ENCODE data around the gene CARNS1.

Gene CARNS1

GRCh38 chr11:67432655-67433349, 17.3 kb downstream of the CARNS1 start:
- DNase-seq (ENCODE audit: low read depth, low spot score) = no peak
- no peak overlapping the region for H3K4me3 ChIP-seq
- H3K9ac ChIP-seq (ENCODE audit: insufficient read length) = no peak overlapping the region
- H3K36me3 ChIP-seq (ENCODE audit: insufficient read depth, low read length) = peaks cover 18% of the 10 kb centered on the region; the same call in 1 of the 2 replicates
- H3K9me3 ChIP-seq (ENCODE audit: low read depth, low read length) = no peaks in the 10 kb centered on the region
- no peak for TF ChIP-seq POLR2AphosphoS5 (IDR thresholded peaks at IDR 0.05; ENCODE audit: borderline replicate concordance, low read depth, low read length)
- no peak for TF ChIP-seq FOXP2 (optimal IDR thresholded peaks at IDR 0.05; ENCODE audit: control extremely low read depth, extremely low read length, insufficient read depth)
- H3K27ac ChIP-seq = no peak overlapping the region

GRCh38 chr11:67433536-67434394, 18.3 kb downstream of the CARNS1 start:
- H3K4me3 ChIP-seq = no peak overlapping the region
- DNase-seq (ENCODE audit: low read depth, low spot score) = no peak
- peaks cover 18% of the 10 kb centered on the region; the same call in 1 of the 2 replicates for H3K36me3 ChIP-seq (ENCODE audit: insufficient read depth, low read length)
- H3K27ac ChIP-seq = no peak overlapping the region
- TF ChIP-seq FOXP2 (optimal IDR thresholded peaks at IDR 0.05; ENCODE audit: control extremely low read depth, extremely low read length, insufficient read depth) (no peak), EZH2 (IDR thresholded peaks at IDR 0.05) (no peak), POLR2AphosphoS5 (IDR thresholded peaks at IDR 0.05; ENCODE audit: borderline replicate concordance, low read depth, low read length) (no peak)
- H3K9ac ChIP-seq (ENCODE audit: insufficient read length) = no peak overlapping the region
- H3K9me3 ChIP-seq (ENCODE audit: low read depth, low read length) = no peaks in the 10 kb centered on the region

GRCh38 chr11:67434395-67434881, 19.0 kb downstream of the CARNS1 start:
- H3K27ac ChIP-seq = no peak overlapping the region
- H3K36me3 ChIP-seq (ENCODE audit: insufficient read depth, low read length) = peaks cover 18% of the 10 kb centered on the region; the same call in 1 of the 2 replicates
- H3K9me3 ChIP-seq (ENCODE audit: low read depth, low read length) = no peaks in the 10 kb centered on the region
- no peak for DNase-seq (ENCODE audit: low read depth, low spot score)
- H3K9ac ChIP-seq (ENCODE audit: insufficient read length) = no peak overlapping the region
- TF ChIP-seq POLR2AphosphoS5 (IDR thresholded peaks at IDR 0.05; ENCODE audit: borderline replicate concordance, low read depth, low read length) (no peak; the same call in 1 of the 2 replicates), FOXP2 (optimal IDR thresholded peaks at IDR 0.05; ENCODE audit: control extremely low read depth, extremely low read length, insufficient read depth) (no peak), EZH2 (IDR thresholded peaks at IDR 0.05) (no peak)
- no peak overlapping the region for H3K4me3 ChIP-seq

GRCh38 chr11:67435031-67435726, 19.7 kb downstream of the CARNS1 start:
- TF ChIP-seq FOXP2 (optimal IDR thresholded peaks at IDR 0.05; ENCODE audit: control extremely low read depth, extremely low read length, insufficient read depth) = no peak
- TF ChIP-seq EZH2 (IDR thresholded peaks at IDR 0.05) = no peak
- TF ChIP-seq POLR2AphosphoS5 (IDR thresholded peaks at IDR 0.05; ENCODE audit: borderline replicate concordance, low read depth, low read length) = no peak
- Histone ChIP-seq H3K36me3 (ENCODE audit: insufficient read depth, low read length) (peaks cover 18% of the 10 kb centered on the region; the same call in 1 of the 2 replicates), H3K4me3 (no peak overlapping the region), H3K9ac (ENCODE audit: insufficient read length) (no peak overlapping the region), H3K27ac (no peak overlapping the region), H3K9me3 (ENCODE audit: low read depth, low read length) (no peaks in the 10 kb centered on the region)
- DNase-seq (ENCODE audit: low read depth, low spot score) = no peak

GRCh38 chr11:67435727-67436458, 20.4 kb downstream of the CARNS1 start:
- DNase-seq (ENCODE audit: low read depth, low spot score) = no peak
- Histone ChIP-seq H3K9me3 (ENCODE audit: low read depth, low read length) (no peaks in the 10 kb centered on the region), H3K9ac (ENCODE audit: insufficient read length) (no peak overlapping the region), H3K4me3 (no peak overlapping the region), H3K27ac (no peak overlapping the region), H3K36me3 (ENCODE audit: insufficient read depth, low read length) (peaks cover 18% of the 10 kb centered on the region; the same call in 1 of the 2 replicates)
- no peak for TF ChIP-seq EZH2 (IDR thresholded peaks at IDR 0.05)
- no peak for TF ChIP-seq POLR2AphosphoS5 (IDR thresholded peaks at IDR 0.05; ENCODE audit: borderline replicate concordance, low read depth, low read length)
- TF ChIP-seq FOXP2 (optimal IDR thresholded peaks at IDR 0.05; ENCODE audit: control extremely low read depth, extremely low read length, insufficient read depth) = no peak

- H3K4me3 ChIP-seq = peak overlapping the region; percentile 37
- H3K9ac ChIP-seq (ENCODE audit: insufficient read length) = no peak overlapping the region
- peak overlapping the region; percentile 56; the same call in 1 of the 2 replicates for H3K27ac ChIP-seq
- TF ChIP-seq FOXP2 (optimal IDR thresholded peaks at IDR 0.05; ENCODE audit: control extremely low read depth, extremely low read length, insufficient read depth) (no peak), EZH2 (IDR thresholded peaks at IDR 0.05) (no peak), POLR2AphosphoS5 (IDR thresholded peaks at IDR 0.05; ENCODE audit: borderline replicate concordance, low read depth, low read length) (no peak)
- peaks cover 14% of the 10 kb centered on the region; the same call in 1 of the 2 replicates for H3K36me3 ChIP-seq (ENCODE audit: insufficient read depth, low read length)
- no peaks in the 10 kb centered on the region for H3K9me3 ChIP-seq (ENCODE audit: low read depth, low read length)
- no peak for DNase-seq (ENCODE audit: low read depth, low spot score)
Observed at GRCh38 chr11:67436459-67437081, 21.1 kb downstream of the CARNS1 start.
